GM19395 (cell line): ENCODE results near the gene ATP8B3.
"Not testable (repeated sequence)": the region's sequence is repeated elsewhere in the genome, so short reads cannot be mapped to it uniquely, and the experiment has no call there.

Experiments
- ATAC-seq: cut with Tn5 transposase; IDR thresholded peaks from one replicate; pipeline ENCODE4 v1.9.1; 2021; ENCODE audit warnings: mild to moderate bottlenecking, moderate library complexity; ENCODE audit not compliant: unreplicated experiment

ATP8B3 gene

DNA sequence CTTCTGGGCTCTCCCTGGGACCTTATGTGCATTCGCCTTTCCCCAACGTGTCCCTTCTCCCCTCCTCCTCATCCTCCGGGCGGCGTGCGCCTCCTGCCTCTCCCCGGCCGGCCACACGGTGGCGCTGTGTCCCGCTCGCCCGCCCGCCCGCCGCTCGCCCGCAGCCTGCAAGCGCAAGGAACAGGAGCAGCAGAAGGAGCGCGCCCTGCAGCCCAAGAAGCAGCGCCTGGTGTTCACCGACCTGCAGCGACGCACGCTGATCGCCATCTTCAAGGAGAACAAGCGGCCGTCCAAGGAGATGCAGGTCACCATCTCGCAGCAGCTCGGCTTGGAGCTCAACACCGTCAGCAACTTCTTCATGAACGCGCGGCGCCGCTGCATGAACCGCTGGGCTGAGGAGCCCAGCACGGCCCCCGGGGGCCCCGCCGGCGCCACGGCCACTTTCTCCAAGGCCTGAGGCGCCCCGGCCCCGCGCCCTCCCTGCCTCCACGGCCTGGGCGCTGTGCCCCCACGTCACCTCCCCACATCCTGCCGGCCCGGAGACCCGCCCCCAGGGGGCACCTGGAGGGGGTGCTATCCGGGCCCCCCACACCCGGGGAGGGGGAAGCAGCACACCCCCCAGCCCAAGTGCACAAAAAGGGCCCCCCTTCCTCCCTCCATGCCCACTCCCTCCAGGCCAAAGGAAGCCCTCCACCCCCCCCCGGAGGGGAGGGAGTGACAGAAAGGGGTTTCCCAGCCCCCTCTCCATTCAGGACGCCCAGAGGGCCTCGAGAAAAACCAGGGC lies 36.9 kb downstream of the ATP8B3 start:
- no peak for ATAC-seq

DNA sequence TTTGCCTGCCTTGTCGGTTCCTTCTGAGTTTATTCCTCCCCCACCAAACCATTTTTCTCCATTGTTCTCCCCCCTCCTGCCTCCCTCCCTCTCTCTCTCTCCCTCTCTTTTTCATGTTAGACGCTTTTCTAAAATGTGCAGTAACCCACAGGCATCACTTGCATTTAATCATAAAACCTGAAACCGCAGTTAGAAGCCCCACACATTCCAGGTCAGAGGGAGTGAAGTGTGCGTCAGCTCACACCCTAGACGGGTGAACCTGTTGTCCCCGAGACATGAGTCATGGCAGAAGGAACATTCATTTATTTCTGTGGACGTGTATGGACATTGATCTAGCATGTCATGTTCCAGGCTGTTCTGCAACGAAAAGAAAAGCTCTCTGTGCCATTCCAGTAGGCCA lies 38.9 kb downstream of the ATP8B3 start:
- no peak for ATAC-seq

DNA sequence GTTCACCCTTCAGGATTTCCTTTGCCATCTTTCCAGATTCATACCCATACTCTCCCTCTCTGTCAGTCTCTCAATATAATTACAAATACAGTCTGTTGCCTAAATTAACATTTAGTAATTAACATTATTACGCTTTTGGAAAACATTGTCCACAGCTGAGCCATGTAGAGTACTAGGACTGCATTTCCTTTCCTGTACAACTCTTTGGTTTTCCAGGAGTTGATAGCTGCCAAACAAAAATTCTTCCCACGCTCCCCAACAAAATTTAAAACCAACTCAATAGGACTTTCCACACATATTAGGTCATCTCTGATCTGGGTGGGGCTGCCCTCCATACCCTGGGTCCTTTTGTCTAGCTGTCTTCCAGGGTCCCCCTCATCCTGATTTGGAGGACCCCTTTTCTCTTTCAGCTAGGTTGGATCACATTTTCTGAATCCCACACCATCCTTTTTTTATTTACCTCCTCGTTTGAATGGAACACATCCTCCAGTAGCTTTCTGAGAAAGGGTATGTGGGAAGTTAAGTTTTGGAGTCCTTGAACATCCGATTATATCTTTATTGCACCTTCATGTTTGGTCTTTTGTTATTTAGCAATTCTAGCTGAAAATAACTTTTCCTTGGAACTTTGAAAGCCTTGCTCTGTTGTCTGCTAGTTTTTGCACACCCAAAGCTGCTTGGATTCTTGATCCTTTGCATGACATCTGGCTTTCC lies 41.1 kb downstream of the ATP8B3 start:
- ATAC-seq, result no peak

DNA sequence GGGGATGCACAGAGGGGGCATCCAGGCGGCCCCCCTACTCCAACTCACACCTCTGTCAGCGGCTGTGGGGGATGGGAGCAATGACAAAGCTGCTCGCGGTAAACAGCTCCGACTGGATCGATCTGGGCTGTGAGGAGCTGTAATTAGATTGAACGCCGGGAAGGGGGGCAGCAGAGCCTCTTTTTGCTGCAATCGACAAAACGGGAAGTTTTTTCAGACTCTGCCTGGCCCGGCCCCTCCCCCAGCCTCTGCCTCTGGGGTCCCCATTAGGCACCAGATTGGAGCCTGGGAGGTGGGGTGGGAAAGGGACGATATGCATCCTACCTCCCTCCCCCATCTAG lies 42.5 kb downstream of the ATP8B3 start:
- no peak for ATAC-seq

DNA sequence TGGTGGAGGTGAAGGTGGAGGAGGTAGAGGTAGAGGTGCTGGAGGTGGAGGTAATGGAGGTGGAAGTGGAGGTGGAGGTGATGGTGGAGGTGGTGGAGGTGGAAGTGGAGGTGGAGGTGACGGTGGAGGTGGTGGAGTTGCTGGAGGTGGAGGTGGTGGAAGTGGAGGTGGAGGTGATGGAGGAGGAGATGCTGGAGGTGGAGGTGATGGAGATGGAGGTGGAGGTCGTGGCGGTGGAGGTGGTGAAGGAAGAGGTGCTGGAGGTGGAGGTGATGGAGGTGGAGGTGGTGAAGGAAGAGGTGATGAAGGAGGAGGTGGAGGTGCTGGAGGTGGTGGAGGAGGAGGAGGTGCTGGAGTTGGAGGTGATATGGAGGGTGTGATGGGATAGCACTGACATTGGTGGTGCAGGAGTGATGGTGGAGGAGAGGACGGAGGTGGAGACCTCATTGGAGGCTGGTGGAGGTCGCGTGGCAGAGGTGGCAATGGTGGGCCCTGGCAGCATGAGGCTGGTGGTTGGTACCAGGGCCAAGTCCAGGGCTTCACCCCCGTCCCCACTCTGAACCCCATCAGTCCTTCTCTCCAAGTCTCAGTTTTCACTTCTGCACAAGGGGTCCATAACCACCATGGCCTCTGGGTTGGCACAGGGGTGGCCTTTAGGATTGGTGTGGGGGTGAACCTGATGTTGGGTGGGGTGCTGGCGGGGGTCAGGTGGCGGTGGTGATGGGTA lies 43.0 kb downstream of the ATP8B3 start:
- ATAC-seq, result no peak

DNA sequence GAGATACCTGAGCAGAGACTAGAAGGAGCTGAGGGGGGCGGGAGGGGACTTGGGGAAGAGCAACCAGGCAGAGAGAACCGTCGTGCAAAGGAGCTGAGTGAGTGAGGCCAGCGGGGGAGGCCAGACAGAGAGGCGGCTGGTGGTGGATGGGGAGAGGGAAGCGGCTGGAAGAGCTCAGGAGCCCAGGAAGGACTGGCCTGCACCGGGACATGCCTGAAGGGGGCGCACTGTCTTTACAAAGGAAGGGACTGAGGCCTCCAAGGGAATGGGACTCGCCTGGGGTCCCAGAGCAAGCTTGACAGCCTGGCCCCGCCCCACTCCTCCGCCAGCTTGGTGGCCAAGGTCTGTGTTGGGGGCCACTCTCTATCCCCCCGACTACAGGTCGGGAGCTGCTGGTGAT lies 43.8 kb downstream of the ATP8B3 start:
- ATAC-seq, result no peak

DNA sequence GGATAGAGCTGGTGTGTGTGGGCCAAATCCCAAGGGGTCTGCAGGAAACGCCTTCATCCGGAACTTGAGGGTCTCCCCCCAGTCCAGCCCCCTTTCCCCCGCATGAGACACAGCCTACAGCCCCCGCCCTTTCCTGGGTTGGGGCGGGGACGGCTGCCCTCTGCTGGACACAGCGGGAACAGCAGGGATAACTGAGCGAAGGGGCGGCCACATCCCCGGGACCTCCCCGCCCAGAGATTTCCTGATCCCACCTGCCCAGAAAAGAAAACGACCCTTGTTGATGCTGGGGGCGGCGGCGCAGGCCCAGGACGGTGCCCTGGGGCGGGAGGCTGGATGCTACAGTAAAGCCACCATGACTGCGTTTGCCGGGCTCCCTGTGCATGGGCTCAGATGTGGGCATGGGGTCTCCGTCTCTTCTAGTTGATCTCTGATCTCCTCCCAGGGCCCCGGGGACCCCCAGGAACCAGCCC lies 44.6 kb downstream of the ATP8B3 start:
- no peak for ATAC-seq

DNA sequence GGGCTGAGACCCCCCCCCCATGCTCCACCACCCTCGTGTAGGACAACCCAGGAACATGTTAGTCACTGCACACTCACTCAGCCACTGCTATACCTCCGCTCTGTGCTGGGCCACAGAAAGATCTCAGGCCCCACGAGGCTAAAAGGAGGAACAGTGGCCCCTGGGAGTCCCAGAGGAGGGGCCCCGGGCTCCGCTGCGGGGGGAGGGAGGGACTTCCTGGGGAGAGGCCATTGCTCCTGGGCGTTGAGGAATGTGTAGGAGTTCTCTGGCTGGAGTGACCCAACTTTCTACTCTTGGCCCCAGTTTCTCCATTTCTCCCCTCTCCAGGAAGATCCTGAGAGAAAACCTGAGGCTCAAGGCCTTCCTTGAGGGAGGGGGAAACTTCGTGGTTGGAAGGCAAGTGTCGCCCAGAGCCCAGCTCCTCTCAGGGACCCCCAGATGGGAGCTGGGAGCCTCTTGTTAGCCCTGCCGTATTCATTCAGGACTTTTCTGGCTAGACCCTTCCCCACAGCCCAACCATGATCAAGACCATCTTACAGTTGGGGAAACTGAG lies 45.2 kb downstream of the ATP8B3 start:
- ATAC-seq, result no peak

DNA sequence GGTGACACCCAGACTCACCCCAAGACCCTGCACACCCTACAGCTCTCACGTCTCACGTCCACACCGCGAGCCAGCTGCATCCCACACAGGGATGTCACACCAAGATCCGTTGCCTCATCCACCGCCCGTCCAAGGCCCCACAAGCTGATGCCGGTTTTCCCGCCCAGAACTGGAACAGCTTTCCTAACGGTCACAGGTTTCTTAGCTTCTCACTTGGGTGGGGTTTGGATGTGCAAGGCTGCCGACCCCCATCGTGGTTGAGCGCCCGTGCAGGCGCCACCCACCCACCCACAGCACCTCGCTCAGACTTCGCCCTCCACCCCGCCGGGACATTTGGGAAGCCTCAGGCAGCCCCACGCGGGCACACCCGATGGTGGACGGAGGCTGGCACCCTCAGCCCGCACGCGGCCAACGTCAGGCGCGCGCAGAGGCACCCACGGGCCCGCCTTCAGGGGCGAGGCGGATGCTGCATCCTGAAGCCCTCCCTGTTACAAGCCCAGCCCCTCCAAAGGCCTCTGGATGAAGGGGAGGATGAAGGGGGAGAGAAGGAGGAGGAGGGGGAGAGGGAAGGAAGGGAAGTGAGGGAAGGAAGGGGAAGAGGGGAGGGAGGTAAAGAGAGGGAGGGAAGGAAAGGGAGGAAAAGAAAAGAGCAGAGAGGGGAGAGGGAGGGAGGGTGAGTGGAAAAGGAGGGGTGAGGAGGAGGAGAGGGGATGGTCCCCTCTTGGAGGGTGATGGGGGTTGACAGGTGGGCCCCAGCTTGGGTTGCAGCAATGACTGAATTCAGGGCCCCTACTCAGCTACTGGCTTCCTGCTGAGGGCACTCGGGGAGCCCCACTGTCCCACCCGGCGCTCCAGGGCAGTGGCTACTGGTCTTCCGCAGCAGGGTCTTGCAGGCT lies 45.9 kb downstream of the ATP8B3 start:
- no peak for ATAC-seq

DNA sequence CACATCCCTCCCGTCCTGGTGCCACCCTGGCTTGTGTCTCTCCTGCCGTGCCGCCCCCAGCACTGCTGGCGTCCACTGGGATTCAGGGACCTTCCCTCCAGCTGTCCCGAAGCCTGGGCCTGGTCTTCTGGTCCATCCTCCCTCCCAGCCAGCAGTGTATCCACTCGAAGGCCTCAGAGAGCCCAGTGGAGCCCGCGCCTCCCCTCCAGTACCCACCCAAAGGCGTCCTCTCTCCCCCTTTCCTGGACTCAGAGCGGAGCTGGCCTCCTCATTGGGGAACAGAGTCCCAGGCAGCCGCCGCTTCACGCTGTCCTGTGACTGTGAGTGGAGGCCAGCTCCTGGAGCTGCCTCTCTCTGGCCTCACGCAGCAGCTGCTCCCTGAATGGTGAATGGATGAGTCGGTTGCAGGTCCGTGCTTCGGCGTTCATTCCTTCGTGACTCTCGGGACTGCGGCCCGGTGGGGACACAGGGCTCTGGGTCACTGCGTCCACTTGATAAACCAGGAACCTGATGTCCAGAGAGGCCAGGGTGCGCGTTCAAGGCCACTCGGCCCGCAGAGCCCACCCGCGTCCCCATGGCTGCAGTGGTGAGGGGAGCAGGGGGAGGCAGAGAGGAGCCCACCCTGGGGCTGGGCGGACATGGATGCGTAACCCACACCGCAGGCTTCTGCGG lies 46.7 kb downstream of the ATP8B3 start:
- no peak for ATAC-seq

DNA sequence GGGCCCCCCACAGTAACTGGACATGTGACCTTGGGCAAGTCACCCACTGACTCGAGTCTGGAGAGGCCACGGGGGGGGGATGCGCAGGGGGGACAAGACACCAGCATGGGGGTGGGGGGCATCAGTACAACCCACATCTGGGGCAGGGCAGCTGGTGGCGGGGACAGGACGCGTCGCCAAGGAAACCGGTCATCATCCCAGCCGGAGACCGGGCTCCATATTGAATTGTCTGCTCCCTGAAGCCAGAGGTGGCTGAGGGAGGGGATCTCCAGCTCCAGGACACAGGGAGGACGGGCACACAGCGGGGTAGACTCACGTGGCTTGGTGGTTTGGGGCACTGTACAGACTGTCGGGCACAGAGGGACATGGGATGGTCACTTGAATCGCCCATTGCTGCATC lies 47.3 kb downstream of the ATP8B3 start:
- ATAC-seq, result no peak

DNA sequence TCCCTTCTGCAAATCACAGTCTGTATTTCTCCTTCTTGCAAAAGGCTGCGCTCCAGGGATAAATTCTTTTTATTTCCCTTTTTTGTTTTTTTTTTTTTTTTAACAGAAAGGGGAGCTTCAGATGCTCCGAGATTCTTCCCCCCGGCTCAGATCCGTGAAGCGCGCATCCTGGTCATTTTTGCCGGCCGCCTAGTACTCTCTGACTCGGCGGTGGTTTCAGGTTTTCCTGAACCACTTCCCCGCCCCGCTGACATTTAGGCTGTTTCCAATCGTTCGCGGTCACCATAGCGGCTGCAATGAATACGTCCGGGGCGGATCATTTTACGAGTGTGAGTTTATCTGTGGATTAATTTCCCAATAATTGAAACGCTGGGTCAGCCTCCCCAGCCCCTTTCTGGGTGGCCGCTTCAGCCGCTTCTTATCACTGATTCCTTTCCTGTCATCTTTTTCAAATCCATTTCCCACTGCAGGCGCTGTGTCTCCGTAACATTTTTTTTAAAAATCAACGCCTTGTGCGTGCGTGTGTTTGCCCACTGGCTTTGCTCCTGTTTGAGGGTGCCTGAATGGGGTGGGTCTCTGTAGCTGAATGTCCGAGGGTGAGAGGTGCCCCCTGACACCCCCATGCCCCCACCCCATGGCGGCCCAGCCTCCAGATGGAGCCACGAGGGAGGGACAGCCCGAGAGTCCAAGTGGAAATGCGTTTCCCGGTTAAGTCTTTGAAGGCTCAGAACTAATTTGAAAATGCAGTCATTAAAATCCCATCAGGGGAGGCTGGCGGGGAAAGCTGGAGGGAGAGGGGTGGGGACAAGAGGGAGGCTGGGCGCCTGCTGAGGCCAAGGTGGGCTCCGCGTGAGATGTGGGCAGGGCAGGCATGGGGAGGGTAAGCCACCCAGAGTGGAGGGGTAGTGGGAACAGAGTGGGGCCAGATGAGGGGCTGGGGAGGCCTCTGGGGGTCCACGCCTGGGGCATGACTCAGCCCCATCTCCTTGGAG lies 48.1 kb downstream of the ATP8B3 start:
- no peak for ATAC-seq

DNA sequence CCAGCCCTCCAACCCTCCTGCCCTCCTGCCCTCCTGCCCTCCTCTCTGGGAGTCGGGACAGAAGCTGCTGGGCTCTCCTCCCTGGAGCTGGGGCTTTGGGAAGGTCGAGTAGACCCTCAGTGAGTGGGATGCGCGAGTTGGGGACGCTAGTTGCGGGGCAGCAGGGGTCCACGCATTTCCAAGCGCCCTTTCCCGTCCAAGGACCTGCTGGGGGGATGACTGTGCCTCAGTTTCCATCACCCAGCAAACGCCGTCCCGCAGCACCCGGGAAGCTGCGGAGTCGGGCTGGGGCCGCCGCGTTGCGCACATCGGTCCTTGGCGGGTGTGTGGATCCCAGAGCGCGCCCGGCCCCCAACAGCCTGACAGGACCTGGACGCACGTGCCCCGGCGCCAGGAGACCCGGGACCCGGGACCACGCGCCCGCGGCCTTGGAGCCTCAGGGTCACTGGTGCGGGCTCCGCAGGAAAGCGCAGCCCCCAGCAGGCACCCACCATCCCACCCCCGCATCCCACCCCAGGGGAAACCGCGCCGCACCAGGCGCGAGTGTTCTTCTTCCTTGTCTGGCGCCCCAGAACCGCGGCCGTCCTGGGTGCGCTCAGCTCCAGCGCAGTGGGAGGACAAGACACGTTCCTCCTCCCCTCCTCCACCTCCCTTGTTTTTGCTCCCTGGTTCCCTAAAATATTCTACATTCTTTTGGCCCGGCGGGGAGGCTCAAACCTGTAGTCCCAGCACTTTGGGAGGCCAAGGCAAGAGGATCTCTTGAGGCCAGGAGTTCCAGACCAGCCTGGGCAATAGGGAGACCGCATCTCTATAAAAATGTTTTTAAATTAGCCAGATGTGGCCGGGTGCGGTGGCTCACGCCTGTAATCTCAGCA lies 49.6 kb downstream of the ATP8B3 start:
- ATAC-seq, result no peak

DNA sequence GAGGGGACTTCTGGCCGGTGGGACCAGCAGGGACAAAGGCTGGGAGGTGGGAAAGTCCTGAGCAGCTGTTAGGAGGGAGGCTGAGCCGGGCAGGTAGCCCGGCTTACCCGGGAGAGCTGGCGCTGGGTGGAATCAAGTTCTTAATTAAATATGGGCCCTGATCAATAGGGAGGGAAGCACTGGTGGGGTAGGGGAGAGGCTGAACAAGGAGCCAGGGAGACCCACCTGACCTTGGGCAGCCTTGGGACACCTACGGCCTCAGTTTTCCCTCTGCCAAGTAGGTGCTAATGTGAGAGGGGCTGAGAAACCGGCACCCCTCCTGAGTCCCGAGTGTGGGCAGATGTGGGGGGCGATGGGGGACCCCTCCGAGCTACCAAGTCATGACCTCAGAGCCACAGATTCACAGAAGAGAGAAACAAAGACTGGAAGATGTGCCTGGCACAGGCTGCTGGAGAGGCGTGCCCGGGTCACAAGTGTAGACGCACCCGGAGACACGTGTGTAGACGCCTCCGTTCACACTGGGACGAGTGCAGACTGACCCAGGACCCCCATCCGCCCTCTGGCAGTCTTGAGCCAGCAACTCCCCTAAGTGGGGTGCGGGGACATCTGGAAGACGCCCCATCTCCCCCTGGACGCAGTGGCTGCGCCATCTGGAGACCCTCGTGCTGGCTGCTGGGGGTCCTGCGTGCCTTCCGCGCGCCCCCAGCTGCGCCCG lies 50.4 kb downstream of the ATP8B3 start:
- ATAC-seq, result no peak

DNA sequence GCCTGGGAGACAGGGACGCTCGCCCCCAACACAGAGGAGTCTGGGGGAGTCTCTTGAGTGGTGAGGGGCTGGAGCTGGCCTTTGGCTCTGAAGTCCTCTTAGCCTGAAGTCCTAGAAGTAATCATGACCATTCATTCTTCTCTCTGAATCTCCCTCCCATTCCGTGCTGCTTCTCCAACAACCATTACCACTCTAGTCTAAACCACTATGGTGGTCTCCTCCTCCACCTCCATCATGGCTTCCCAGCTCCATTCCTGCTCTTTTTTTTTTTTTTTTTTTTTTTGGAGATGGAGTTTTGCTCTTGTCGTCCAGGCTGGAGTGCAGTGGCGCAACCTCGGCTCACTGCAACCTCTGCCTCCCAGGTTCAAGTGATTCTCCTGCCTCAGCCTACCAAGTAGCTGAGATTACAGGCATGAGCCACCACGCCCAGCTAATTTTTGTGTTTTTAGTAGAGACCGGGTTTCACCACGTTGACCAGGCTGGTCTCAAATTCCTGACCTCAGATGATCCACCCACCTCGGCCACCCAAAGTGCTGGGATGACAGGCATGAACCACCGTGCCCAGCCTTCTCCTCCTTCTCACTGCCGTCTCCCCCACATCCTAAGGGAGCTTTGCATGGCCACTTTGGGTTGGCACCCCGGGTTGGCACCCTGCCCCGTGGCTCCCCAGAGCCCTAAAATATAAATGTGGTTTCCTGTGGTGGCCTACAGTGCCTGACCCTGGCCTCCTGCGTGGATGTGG lies 51.1 kb downstream of the ATP8B3 start:
- not testable (repeated sequence) for ATAC-seq

DNA sequence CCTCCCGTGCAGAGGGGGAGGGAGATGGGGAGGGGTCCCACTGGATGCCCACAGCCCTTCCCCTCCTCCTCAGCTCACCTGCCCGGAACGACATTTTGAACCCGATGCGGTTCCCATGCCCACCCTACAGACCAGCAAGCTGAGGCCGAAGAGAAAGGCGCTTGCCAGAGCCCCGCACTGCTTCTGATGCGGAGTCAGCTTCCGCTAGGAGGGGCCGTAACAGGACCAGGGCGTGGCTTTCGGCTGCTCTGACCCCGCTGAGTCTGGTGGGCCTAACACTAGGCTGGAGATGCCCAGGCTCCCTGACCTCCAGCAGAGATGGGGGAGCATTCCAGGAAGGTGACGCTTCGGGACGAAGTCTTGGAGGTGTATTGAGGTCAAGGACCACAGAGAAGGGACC lies 52.1 kb downstream of the ATP8B3 start:
- no peak for ATAC-seq
